ENCODE data around the gene MT1HL1. TPM values are rescaled to one million over a fixed set of nuclear protein-coding genes. Genes with fewer than 3 reads are reported as not detected.

MT1HL1 gene
- total and polyA plus RNA-seq, 2 of the 8 experiments (the other 6 are each of a cell fraction or from before 2014, with no cell fraction given) = not detected

GRCh38 chr1:237005674-237006073 lies 1.4 kb upstream of the MT1HL1 start:
- TF ChIP-seq SUZ12 (IDR thresholded peaks at IDR 0.05; ENCODE audit: low read length) (no peak), TCF12 (IDR thresholded peaks at IDR 0.05; ENCODE audit: low read depth, low read length) (no peak), MAFK (IDR thresholded peaks at IDR 0.05; ENCODE audit: low read depth, low read length) (no peak)
- Histone ChIP-seq H2AK5ac (ENCODE audit: low read depth, low read length) (no peak overlapping the region), H3K14ac (ENCODE audit: insufficient read length) (no peak overlapping the region), H2BK15ac (ENCODE audit: low read length) (no peak overlapping the region), H3K23ac (ENCODE audit: insufficient read length) (no peak overlapping the region), H2BK5ac (ENCODE audit: low read depth, low read length) (no peak overlapping the region), H2BK120ac (replicated peaks; ENCODE audit: low read depth, low read length) (no peak overlapping the region), H3K4me2 (ENCODE audit: insufficient read depth in 1 of 2, low read depth in 2 of 2, low read length in 2 of 2) (no peak overlapping the region), H4K20me1 (replicated peaks in 1 of 2; ENCODE audit: control insufficient read depth in 1 of 2, insufficient read depth in 2 of 2, low read length in 2 of 2) (no peaks in the 10 kb centered on the region), H3K27ac (ENCODE audit: low read depth, low read length) (no peak overlapping the region), H4K5ac (ENCODE audit: insufficient read length, low read depth, low read length) (no peak overlapping the region), H4K8ac (ENCODE audit: extremely low read depth, insufficient read depth, low read length) (no peak overlapping the region), H3K56ac (replicated peaks; ENCODE audit: insufficient read length, low read depth, low read length) (no peak overlapping the region), H3K4ac (replicated peaks; ENCODE audit: insufficient read length, low read depth, low read length) (no peak overlapping the region), H3K23me2 (ENCODE audit: low read depth, low read length) (0 out of 2 replicates have a peak, but pooled peaks cover 2% of the 10 kb centered on the region), H3K9ac (replicated peaks in 1 of 4; ENCODE audit: extremely low read depth in 1 of 4, low read depth in 3 of 4, low read length in 3 of 4) (no peak overlapping the region), H3K79me2 (ENCODE audit: control insufficient read depth in 1 of 2, insufficient read depth in 2 of 2, low read length in 2 of 2) (no peaks in the 10 kb centered on the region), H2BK12ac (ENCODE audit: low read depth, low read length) (no peak overlapping the region), H3K79me1 (ENCODE audit: low read depth, low read length) (no peaks in the 10 kb centered on the region), H2BK20ac (ENCODE audit: low read length) (no peak overlapping the region), H3K4me3 (ENCODE audit: extremely low read depth in 1 of 4, insufficient read depth in 2 of 4, low read depth in 3 of 4, low read length in 4 of 4) (no peak overlapping the region), H4K91ac (replicated peaks; ENCODE audit: insufficient read length, low read length) (no peak overlapping the region), H3K18ac (ENCODE audit: extremely low read depth, low read length) (no peak overlapping the region), H2AFZ (ENCODE audit: low read length) (no peak overlapping the region), H3K36me3 (ENCODE audit: control insufficient read depth in 2 of 4, insufficient read depth in 4 of 4, low read length in 3 of 4) (no peaks in the 10 kb centered on the region), H3K4me1 (replicated peaks in 1 of 4; ENCODE audit: control insufficient read depth in 3 of 4, insufficient read depth in 4 of 4, low read length in 3 of 4) (peaks cover 0 to 7% (median 6%) of the 10 kb centered on the region in 4 experiments; a peak in 3 of 7 replicates), H3K27me3 (replicated peaks in 1 of 4; ENCODE audit: control insufficient read depth in 3 of 4, extremely low read depth in 1 of 4, insufficient read depth in 3 of 4, low read length in 3 of 4) (no peaks in the 10 kb centered on the region), H3K9me3 (ENCODE audit: insufficient read depth in 2 of 2, low read depth in 1 of 2, low read length in 1 of 2) (no peaks in the 10 kb centered on the region; a peak in 1 of 4 replicates)
- WGBS, 2 experiments (ENCODE audit: extremely low coverage in 1 of 2, insufficient coverage in 1 of 2, insufficient read length in 1 of 2, insufficient replicate concordance in 2 of 2, low coverage in 1 of 2, low lambda C conversion rate in 2 of 2, missing lambda C conversion rate in 1 of 2) = 92% methylated on average over 2 of the region's 4 CpGs; no CpG with 5 or more reads in 1 of the 2 experiments
- DNase-seq (ENCODE audit: low read depth in 1 of 2, low spot score in 2 of 2) (no peak), FAIRE-seq (no peak)
- POLR2A ChIA-PET (ENCODE audit: partially characterized antibody) = no interaction called here
- CTCF ChIA-PET (ENCODE audit: partially characterized antibody) = interaction anchor here (0.8 kb wide), 1 partner anchor 10 kb away, joined by 3 read pairs; no protein-coding TSS in a partner anchor
